ENCODE data around the gene RSRC1. TPM values are rescaled to one million over a fixed set of nuclear protein-coding genes. Genes with fewer than 3 reads are reported as not detected.

RSRC1 gene
- total RNA-seq, 1 experiment from 2014 or later, result 49.4 TPM

DNA sequence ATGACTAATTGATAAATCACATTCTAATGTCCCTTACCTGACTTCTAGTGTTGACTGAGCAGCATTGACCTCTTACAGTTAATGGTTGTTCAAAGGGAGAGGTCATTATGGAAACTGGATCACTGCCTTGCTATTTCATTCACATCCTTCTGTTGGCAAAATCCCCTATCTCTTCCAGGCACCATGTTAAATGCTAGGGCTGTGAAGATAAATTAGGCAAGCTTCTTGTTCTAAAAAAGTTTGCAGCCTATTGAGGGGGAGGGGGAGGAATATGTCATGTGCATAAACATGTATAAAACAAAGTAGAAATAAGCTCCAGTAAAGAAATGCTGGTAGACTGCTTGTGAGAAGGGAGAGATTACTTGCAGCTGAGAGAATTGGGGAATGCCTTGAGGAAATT is 376.3 kb downstream of the RSRC1 start:
- BruUV-seq (replicated peaks), result no TSS peak
- intact Hi-C loops (cut with micrococcal nuclease; ENCODE audit: unreplicated experiment) (no loop called here), in situ Hi-C loops (cut with HindIII; ENCODE audit: low pct_unique_long_range_greater_than_20kb, low sequenced_read_pairs) (no loop called here)
- Histone ChIP-seq H3K27ac (ENCODE audit: low read length) (no peak overlapping the region), H3K4me1 (ENCODE audit: control insufficient read depth, insufficient read depth, low read length) (peaks cover 2% of the 10 kb centered on the region; the same call in 1 of the 2 replicates), H3K36me3 (ENCODE audit: control insufficient read depth, insufficient read depth, low read length) (no peaks in the 10 kb centered on the region), H3K9me3 (ENCODE audit: control insufficient read depth, insufficient read depth, low read depth, low read length) (no peaks in the 10 kb centered on the region), H3K27me3 (ENCODE audit: control insufficient read depth, insufficient read depth, low read length) (no peaks in the 10 kb centered on the region), H3K4me3 (ENCODE audit: low read depth in 2 of 2, low read length in 2 of 2) (no peak overlapping the region)
- DNase-seq (ENCODE audit: low read depth, low spot score), result no peak
- CTCF ChIA-PET, result no interaction called here
- POLR2A ChIA-PET, result no interaction called here
- TF ChIP-seq POLR2AphosphoS5 (IDR thresholded peaks at IDR 0.05; ENCODE audit: low read depth, low read length), result no peak
- TF ChIP-seq SIN3A (IDR thresholded peaks at IDR 0.05; ENCODE audit: borderline replicate concordance, insufficient read depth, low read depth, low read length), result no peak
- TF ChIP-seq, protein P1, sequence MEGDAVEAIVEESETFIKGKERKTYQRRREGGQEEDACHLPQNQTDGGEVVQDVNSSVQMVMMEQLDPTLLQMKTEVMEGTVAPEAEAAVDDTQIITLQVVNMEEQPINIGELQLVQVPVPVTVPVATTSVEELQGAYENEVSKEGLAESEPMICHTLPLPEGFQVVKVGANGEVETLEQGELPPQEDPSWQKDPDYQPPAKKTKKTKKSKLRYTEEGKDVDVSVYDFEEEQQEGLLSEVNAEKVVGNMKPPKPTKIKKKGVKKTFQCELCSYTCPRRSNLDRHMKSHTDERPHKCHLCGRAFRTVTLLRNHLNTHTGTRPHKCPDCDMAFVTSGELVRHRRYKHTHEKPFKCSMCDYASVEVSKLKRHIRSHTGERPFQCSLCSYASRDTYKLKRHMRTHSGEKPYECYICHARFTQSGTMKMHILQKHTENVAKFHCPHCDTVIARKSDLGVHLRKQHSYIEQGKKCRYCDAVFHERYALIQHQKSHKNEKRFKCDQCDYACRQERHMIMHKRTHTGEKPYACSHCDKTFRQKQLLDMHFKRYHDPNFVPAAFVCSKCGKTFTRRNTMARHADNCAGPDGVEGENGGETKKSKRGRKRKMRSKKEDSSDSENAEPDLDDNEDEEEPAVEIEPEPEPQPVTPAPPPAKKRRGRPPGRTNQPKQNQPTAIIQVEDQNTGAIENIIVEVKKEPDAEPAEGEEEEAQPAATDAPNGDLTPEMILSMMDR (IDR thresholded peaks at IDR 0.05), result no peak
- TF ChIP-seq TCF7L2 (IDR thresholded peaks at IDR 0.05; ENCODE audit: low read depth, low read length), result no peak
- TF ChIP-seq, protein P2, sequence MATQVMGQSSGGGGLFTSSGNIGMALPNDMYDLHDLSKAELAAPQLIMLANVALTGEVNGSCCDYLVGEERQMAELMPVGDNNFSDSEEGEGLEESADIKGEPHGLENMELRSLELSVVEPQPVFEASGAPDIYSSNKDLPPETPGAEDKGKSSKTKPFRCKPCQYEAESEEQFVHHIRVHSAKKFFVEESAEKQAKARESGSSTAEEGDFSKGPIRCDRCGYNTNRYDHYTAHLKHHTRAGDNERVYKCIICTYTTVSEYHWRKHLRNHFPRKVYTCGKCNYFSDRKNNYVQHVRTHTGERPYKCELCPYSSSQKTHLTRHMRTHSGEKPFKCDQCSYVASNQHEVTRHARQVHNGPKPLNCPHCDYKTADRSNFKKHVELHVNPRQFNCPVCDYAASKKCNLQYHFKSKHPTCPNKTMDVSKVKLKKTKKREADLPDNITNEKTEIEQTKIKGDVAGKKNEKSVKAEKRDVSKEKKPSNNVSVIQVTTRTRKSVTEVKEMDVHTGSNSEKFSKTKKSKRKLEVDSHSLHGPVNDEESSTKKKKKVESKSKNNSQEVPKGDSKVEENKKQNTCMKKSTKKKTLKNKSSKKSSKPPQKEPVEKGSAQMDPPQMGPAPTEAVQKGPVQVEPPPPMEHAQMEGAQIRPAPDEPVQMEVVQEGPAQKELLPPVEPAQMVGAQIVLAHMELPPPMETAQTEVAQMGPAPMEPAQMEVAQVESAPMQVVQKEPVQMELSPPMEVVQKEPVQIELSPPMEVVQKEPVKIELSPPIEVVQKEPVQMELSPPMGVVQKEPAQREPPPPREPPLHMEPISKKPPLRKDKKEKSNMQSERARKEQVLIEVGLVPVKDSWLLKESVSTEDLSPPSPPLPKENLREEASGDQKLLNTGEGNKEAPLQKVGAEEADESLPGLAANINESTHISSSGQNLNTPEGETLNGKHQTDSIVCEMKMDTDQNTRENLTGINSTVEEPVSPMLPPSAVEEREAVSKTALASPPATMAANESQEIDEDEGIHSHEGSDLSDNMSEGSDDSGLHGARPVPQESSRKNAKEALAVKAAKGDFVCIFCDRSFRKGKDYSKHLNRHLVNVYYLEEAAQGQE (IDR thresholded peaks at IDR 0.05; ENCODE audit: insufficient read depth in 1 of 2, low read depth in 2 of 2, low read length in 1 of 2), result no peak
- no peak for ATAC-seq

DNA sequence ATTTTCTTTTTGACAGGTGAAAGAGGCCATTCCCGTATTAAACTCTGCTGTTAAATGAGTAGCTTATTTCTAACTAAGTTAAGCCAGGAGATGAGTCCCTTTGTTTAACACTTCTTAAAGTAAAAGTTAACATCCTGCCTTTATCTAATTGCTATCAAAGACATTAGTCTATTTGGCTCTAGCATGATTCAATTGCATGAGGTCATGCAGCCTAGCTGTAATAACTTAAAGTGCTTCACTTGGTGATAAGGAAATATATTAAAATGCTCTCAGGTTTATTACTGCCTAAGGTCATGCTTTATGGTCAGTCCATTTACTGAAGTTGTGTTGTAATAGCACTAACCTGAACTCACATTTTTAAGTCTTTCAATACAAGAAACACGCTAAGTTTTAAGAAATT is 378.8 kb downstream of the RSRC1 start:
- intact Hi-C loops (cut with micrococcal nuclease; ENCODE audit: unreplicated experiment), result no loop called here
- POLR2A ChIA-PET, result no interaction called here
- H3K4me1 ChIP-seq (ENCODE audit: control insufficient read depth, insufficient read depth, low read length), result peaks cover 2% of the 10 kb centered on the region; the same call in 1 of the 2 replicates
- no peak for ATAC-seq
- H3K27me3 ChIP-seq (ENCODE audit: control insufficient read depth, insufficient read depth, low read length), result no peaks in the 10 kb centered on the region
- H3K36me3 ChIP-seq (ENCODE audit: control insufficient read depth, insufficient read depth, low read length), result no peaks in the 10 kb centered on the region
- CTCF ChIA-PET, result no interaction called here
- H3K9me3 ChIP-seq (ENCODE audit: control insufficient read depth, insufficient read depth, low read depth, low read length), result no peaks in the 10 kb centered on the region
- BruUV-seq (replicated peaks), result no TSS peak
- in situ Hi-C loops (cut with HindIII; ENCODE audit: low pct_unique_long_range_greater_than_20kb, low sequenced_read_pairs), result no loop called here
- DNase-seq (ENCODE audit: low read depth, low spot score), result no peak
- H3K27ac ChIP-seq (ENCODE audit: low read length), result no peak overlapping the region
- TF ChIP-seq SIN3A (IDR thresholded peaks at IDR 0.05; ENCODE audit: borderline replicate concordance, insufficient read depth, low read depth, low read length) (no peak), TCF7L2 (IDR thresholded peaks at IDR 0.05; ENCODE audit: low read depth, low read length) (no peak), POLR2AphosphoS5 (IDR thresholded peaks at IDR 0.05; ENCODE audit: low read depth, low read length) (no peak)
- TF ChIP-seq, protein P2 (IDR thresholded peaks at IDR 0.05; ENCODE audit: insufficient read depth in 1 of 2, low read depth in 2 of 2, low read length in 1 of 2), result no peak
- no peak overlapping the region for H3K4me3 ChIP-seq (ENCODE audit: low read depth in 2 of 2, low read length in 2 of 2)
